GM21381 (cell line): ENCODE data around the gene MLLT10.

Experiments
- ATAC-seq: cut with Tn5 transposase; IDR thresholded peaks from one replicate; pipeline ENCODE4 v1.9.1; 2021; ENCODE audit warnings: mild to moderate bottlenecking, moderate library complexity; ENCODE audit not compliant: unreplicated experiment

The MLLT10 gene

DNA sequence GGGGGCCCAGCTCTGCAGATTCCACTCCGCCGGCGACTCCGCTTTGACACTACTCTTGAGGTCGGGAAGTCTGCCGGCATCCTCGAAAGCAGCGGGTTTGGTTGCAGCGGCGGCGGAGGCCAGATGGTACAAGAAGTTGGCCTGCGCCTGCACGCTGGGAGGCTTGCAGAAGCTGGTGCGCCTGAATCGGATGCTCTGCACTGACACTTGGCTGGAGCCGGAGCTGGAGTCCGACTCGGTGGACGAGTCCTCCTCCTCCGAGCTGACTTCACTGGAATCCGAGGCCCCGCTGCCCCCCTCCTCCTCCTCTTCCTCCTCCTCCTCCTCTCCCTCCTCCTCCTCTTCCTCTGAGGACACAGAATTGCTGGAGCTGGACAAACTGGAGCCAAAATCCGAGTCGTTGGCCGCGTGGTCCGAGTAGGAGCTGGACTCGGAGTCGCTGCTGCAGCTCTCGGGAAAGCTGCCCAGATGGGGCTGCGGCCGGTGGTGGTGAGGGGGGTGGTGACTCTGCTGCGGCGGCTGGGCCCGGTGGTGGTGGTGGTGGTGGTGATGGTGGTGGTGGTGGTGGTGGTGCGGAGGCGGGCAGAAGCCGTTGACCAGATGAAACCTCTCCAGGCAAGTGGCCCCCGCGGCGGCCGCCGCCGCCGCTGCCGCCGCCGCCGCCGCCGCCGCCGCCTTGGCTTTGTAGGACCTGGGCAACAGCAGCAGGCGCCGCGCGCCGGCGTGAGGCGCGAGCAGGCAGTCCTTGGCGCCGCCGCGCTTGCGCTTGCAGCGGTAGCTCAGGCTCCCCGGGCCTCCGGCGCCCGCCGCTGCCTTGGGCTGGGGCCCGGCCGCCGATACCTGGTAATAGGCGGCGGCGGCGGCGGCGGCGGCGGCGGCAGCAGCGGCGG is 17.5 kb upstream of the MLLT10 start:
- ATAC-seq: peak; percentile 63

DNA sequence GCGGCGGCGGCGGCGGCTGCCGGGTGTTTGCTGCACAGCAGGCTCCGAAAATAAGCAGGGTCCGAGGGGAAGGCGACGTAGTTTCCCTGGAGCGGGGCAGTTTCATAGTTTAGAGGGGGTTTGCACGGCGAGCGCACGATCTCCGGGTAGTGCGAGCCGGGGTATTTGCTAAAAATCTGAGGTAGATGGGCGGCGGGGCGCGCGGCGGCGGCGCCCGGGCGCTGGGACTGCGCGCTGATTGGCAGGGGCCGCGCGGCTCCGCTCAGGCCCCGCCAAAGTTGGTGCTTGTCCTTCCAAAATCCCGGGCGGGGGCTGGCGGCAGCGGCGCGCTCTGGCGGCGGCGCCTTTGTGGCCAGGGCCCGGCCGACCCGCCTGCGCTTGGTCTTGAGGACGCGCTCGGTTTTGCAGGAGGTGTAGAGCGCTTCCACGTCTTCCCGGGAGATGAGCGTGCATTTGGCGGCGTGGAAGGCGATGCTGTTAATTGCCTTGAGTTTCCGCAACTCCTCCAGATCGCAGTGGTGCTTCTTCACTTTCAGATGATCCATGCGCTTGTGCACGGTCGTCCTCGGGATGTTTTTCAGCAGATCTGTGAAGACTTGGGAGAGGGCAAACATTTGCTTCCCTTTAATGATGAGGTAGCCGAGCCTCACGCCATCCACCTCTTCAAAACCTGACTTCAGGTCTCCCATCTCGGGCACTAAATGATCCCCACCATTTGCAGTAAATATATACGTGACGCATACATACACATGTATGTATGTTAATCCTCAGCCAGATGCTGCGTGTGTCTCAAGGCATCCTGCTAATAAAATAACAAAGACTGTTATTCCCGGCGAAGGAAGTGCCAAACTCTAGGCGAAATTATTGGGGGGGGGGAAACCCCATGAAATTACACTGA is 16.6 kb upstream of the MLLT10 start:
- ATAC-seq: peak; percentile 63

DNA sequence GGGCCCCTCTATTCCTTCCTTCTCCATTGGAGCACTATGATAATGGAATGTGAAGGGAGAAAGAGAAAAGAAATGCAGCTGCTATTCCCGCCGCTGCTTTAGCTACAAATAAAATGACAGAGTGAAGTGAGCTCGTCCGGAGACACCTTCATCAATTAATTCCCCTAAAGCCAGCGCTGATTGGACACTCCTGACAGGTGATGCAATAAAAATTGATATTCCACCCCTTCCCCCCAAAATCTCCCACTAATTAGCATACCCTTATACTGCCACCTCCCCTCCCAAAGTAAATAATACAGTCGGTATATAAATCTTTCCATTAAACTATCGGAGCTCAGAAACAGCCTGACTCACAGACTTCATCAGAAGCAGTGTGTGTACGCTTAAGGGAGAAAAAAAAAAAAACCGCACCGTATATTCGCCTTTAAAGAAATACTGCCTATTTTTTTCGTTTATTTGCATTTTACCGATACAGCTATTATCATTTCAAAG is 15.8 kb upstream of the MLLT10 start:
- no peak for ATAC-seq

DNA sequence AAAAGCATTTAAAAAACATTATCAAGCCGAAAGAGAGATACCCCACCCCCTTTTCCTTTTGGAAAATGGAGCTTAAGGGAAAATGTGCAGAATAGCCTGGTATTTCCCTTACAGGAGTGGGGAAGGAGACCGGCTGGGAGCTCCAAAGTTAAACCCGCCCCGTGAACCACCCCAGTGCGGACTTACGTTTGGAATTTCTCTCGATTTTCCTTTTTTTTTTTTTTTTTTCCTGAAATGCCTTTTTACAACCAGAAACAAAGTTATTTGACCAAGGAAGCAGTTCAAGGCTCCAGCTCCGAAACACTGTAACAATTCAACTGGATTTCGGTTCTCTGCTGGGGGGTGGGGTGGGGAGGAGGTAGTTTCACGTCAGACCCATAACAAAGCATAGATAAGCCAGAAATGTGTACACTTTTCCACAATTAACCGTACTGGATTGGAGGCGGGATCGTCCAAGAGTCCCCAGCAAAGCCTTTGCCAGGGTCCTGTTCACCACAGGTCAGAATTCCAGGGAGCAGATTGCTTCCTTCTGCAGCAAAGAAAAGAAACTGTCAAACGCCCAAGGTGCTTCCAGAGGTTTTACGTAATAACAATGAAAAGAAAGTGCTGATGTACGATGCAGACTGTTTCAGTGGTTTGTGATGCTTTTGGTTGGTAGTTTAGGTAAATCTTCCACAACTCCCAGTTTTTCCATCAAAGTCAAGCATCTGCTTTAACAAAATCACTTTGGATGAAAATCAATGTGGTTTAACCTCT is 15.2 kb upstream of the MLLT10 start:
- no peak for ATAC-seq

DNA sequence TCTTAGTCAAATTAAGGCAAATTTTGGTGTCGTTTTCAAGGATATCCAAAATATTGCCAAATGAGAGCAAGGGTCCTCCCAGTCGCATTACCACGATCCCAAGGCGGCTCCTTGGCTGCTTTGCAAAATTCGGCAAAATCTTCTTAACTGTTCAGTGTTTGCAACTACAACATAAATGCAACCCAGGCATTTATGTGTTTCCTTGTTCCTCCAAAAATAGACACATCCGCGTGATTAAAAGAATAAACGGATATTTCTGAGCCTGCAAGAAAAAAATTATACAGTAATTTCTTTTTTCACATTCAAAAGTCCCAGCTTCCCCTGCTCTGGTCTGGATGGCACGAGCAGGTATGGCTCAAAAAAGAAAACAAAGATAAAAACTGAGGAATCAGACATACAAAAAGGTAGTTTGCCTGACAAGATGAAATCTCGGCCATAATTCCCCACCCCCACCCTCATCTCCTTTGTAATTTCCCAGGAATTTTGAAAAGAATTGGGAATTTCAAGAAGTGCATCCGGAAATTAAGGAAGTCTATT is 14.6 kb upstream of the MLLT10 start:
- no peak for ATAC-seq

DNA sequence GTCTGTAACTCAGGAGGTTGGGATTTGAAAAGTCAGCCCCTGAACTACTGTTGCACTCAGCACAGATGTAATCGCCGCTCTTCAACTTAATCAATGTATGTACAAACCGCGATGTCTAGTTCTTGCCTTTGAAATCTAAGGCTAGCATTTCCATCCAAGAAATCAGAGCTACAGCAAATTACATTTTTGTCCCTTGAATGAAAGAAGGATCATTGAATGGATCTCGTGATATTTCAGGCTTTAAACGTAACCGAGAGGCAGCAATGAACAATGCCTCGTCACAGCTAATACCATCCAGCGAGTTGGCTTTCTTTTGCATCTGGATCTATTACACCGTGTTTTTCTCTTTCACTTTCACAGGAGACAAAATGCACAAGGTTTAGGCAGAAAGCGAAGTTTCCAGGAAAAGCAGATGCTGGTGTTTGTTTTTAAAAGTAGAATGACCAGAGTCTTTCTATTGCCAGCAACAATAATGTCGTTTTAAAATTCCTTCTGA is 14.0 kb upstream of the MLLT10 start:
- ATAC-seq: no peak

DNA sequence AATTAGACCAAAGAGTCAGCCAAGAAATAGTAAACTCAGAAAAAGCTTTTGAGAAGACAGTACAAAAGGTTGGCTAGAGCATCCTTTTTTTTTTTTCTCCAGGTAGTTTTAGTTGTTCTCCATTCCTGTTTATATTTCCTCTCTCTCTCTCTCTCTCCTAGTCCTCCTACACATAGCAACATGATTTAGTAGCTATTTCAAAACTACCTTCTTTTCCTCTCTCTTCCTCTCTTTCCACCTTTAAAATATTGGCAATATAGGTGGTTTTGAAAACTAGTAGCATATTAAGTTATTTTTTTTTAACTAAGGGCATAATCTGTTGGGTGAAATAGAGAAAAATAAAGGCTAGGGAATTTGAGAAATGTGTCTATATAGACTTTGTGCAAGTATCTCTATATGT is 13.5 kb upstream of the MLLT10 start:
- ATAC-seq: no peak

DNA sequence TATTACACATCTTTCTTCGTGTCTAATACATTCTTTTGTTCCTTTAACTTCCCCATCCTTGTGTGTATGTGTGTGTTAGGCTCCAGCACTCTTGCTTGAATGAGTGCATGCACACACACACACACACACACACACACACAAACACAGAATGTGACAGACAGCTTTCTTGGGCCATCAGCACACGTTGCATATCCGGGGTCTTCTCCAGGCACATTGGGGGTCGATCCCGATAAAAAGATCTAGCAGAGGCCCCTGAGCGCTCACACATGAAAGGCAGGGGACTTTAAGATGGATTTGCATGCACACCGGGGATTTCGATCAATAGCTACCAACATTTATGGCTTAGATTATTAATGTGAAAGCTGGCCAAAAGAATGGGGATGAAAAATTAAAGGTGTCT is 13.1 kb upstream of the MLLT10 start:
- no peak for ATAC-seq

DNA sequence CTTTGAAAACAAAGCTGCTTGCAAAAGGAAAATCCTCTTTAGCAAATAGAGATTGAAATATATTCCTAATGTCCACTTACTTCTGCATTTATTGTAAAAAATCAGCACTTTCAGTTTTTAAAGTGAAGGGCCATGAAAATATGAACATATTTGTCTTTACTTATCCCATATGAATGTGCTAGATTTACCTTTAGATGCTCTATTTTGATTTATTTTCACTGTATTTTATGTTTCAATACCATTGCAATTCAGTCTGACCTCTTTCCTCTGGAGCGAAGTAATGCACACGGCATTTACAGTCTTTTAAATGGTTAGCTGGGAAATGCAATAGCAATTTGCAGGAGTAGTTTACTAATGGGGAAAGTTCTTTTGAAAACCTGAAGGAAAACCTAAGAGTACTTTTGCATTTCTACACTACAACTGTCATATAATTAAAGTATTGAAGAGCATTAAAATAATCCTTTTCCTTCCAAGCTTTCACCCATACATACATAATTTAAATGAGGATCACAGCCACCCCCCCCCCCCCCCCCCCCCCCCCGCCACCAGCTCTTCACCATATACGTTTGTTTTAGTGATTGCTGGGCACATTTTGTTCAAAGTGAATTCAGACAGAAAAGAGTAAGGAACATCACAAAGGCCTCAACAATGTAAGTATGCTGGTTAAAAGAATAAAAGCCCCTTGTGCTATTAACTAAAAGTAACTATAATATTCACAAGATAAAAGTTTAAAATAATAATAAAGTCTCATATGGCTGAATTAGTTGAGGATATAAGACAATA is 12.1 kb upstream of the MLLT10 start:
- no peak for ATAC-seq

DNA sequence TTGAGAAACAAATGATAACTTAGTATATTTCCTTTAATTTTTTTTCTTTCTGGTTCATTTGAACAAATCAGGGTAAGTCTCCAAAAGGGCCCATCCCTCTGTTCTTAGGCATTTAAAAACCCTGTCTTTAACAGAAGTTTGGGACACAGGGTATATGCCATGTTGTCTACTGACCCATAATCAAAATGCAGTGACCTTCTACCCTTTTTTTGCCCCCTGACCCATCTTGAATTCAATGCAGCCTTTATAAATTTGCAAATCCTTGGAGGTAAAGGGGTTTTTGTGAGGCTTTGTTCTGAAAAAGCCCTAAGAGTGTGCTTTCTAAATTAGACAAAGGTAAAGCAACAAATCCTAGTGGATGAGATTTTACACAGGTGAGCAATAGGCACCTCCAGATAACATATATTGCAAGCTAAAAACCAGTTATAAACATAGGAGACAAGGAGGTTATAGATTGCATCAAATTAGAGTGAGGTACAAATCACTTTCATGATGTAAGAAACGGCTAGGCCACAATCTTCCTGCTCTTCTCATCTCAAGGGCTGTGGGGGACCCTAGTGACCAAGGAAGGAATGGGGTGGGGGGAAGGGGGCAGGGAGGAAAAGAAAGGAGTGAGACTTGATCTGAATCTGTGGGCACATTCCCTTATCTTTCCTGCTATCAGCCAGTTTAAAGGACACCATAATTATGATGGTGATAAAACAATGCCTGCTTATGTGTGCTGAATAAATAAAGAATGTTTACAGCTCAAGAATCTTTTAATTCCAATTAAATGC is 11.2 kb upstream of the MLLT10 start:
- no peak for ATAC-seq

DNA sequence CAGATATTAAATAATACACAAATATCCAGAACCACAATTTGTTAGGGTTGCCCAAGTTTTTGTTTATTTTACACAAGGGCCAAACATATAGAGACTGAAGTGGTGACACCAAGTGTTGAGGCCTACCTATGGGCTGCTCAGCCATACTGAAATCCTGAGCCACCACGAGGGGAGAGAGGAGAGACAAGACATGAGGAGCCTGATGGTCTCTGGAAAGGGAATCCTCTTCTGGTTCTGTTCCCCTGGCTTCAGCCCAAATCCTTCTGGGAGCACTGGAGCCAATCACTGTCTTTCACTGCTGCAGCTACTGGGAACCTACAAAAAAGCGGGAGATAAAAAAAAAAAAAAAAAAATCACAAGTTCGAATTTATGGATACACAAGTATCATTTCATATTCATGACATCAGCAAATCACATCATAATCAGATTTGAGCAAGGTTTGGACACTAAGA is 10.4 kb upstream of the MLLT10 start:
- no peak for ATAC-seq

DNA sequence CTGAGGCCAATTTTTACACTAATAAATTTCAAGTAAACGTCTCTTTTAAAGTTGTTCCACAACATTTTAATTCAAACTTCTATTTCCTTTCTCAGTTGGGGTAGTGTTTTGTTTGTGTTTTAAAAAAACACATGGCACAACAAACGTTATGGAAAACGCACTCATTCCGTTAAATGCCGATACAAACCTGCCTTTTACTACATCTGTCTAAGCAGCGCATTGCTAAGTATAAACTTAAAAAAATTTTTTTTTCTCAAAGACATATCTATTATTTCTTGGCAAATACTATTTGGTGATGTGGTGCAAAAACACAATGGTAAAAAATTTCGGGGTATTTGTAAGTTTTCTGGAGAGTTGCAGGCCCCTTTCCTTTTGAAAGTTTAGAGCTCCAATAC is 9.9 kb upstream of the MLLT10 start:
- ATAC-seq: no peak

DNA sequence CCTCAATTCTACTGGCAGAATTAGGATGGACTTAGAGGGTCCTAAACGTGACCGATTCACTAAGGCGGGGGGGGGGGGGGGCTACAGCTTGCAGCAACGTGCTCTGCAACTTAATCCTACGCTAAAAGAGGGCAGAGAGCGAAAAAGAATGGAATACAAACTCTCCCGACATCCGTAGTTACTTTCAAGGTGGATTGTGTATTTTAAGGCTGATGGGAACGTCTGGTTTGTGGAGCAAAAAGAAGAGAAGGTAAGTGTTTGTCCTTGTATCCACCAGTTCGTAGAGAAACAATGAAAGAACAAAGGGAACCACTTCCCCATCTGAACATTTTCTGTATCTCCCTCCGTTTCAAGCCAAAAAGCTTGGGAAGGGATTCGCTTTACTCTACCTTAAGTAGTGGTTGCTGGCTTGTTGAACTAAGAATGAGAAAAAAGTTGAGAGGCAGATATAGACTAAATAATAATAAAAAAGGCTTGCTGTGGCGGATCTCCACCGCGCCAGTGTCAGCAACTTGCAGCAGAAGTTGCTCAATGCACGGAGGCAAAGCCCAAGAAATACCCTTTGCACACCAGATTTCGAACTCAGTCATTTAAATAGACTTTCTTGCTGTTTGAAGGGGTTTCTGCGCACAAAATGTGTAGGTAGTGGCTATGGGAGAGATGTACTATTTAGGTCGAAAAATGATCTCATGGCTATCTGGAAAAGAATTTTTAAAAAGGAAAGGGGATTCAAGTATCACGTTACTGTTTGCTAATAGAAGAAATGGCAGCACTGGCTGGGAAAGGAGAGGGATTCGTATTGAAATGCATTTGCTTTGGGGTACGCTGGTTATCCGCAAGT is 9.3 kb upstream of the MLLT10 start:
- ATAC-seq: no peak

DNA sequence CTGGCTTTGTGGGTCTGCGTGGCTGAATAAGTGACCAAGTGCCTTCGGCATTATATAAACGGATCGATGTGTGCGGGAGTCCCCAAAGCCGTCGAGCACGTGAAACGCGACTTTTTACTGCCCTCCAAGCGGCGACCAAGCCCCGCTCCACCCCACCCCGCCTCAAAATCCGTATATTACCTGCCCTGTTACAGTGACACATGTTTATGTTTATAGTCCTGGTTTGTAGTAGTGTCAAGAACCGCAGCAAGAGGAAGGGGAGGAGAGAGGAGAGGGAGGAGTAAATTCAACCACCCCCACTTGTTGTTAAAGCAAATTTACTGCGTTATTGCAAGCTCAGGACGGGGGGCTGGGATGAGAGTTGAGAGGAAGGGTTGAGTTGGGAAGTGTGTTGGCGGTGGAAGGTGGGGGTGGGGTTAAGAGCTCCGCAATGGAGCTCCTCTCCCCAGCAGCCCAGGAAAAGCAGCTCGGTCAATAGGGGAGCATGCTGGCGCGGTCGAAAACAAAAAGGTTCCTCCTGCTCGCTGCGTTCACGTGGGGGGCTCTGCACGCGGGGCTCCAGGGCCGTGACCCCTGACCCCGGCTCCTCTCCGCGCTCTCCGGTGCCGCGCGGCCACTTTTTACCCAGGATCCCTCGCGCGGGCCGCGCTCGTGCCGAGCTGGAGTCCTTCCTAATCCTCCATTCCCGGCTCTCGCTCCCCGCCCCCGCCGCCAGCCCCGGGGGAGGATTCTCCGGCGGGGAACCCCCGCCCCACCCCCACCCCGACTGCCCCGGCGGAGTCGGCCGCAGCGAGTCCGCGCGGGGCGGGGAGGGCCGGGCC is 8.5 kb upstream of the MLLT10 start, which contains the start of gene SKIDA1:
Gene SKIDA1, minus strand, starts transcription at position 316 of the 821 bp plus-strand sequence. CDS start 7,860 bp downstream, outside the sequence.
- ATAC-seq: peak; percentile 50

DNA sequence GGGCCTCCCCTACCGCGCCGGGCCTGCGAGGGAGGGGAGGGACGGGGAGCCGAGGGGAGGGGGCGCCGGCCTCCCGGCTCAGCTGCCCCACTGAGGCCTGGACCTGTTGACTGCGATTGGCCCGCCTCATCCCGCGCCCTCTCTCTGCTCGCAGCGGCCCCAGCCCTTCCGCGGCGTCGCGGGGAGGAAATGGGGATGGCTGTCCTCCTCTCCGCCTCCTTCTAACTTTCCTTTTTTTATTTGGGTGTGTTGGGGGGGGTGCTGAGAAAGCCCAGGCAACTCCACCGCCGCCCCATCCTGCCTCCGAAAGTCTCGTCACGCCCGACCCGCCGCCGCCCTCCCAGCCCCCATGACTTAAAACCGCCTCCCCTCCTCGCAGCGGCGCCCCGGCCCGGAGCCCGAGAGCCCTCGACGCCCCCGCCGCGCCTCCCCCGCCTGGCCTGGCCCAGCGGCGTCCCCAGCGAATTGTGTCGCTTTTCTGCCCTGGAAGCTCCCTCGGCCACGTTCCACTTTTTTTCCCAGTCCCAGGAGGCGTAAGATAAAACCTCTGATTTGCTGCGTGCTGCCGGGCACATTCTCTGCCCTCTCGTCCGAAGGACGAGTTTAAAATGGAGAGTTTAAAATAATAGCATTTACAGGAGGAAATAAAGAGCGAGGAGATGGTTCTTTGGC is 7.7 kb upstream of the MLLT10 start:
- peak; percentile 39 for ATAC-seq

DNA sequence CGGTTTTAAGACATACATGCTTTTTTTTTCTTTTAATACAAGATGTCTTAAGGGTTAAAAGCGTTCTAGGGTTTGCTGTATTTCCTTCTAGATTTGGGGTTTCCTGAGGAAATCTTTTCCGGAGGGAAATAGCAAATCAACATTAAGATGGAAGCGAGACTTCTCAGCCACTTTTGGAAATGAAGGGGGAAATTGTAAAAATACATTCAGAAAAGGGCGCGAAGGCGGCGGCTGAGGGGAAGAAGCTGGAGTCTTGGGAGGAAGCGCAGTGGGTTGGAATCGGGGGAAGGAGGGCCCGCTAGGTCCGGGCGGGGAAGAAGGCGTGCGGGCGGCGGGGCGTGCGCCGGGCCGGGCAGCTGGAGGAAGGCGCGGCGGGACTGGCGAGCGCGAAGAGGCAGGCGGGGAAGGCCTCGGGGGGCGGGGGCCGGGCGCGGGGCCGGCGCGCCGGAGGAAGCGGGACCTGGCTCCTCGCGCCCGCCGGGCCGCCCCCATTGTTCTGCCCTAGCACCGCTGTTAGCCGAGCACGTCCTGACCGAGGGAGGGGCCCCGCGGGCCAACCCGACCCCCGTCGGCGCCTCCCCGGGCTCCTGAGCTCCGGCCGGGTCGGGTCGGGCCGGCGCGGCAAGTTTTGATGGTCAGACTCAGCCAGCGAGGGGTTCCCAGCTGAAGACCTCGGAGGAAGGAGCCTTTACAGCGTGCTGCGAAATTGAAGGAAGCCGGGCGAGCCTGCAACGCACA is 7.0 kb upstream of the MLLT10 start:
- ATAC-seq: no peak
